NCI-H774 (cell line): ENCODE results near the gene MCUB.

Experiments
- DNase-seq: peaks from one replicate; lab custom pipeline; 2025; lab: John Stamatoyannopoulos, UW

Gene MCUB

DNA sequence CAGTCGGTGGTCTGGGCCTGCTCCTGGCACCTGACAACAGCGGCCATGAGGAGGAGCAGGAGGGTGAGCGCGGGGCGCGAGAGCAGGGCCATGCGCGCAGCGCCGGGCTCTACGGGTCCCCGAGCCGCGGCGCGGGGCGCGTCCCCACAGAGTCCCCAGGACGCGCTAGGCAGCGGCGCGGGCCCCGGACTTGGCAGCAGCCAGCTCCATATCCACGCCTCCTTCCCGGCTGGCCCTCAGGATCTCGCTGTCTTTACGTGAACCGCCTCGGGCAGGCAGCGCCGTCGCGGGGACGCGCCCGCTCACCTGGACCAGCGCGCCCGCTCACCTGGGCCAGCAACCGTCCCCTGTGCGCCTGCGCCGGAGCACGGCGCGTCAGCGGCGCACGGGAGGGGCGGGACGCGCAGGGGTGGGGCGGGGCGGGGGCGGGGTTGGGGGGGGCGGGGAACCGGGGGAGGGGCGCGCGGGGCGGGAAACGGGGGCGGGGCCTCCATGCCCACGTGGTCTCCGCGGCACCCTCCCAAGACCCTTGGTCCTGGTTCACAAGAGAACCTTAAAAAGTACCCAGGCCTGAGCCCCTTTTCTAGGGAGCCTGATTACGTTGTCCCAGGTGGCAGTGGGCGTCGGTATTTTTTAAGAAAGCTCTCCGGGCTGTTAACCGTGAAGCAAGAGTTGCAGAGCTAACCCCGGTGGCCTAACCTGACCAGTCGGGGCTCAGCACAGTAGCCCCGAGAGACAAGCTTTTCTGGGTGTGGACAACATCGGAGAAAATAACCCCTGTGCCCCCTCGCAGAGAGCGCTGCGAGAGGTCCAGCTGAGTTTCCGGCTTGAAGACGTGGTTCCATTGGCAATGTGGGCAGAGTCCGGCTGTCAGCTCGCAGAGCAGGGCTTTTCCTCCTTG is 169.9 kb downstream of the MCUB start, which contains the start of gene PLA2G12A:
Gene PLA2G12A, minus strand, starts transcription at position 353 of the 901 bp plus-strand sequence. Its CDS starts 261 bp downstream, at position 92.
- peak; percentile 66 for DNase-seq

DNA sequence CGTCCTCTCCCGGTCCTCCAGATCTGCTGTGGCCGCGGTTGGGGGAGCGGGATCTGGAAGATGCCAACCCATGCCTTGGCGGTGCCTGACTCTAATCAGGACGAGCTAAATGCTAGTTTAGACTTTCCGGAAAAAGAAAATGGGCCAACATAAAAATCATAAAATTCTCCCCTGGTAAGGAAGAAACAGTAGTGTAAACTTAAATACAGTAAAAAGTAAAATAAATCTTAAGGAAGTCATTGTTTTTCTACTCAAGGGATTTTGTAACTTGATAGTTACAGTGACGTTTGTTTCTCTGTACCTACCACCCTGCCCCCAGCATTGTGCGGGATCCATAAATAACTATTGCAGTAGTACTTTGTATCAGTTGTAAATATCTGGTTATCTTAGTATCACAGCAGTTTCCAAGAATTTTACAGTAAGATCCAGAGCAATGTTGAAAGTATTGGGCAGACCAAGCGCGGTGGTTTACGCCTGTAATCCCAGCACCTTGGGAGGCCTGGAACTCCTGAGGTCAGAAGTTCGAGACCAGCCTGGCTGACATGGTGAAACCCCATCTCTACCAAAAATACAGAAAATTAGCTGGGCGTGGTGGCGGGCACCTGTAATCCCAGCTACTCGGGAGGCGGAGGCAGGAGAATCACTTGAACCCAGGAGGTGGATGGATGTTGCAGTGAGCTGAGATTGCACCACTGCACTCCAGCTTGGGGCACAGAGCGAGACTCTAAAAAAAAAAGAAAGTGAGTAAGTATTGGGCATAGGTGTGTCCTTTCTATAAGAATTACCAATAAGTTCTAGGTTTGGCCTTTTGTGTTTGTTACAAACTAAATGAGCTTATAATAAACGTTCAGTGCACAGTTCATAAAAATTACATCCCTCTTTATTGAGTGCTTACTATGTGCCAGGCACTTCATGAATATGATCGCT is 170.8 kb downstream of the MCUB start:
- no peak for DNase-seq

DNA sequence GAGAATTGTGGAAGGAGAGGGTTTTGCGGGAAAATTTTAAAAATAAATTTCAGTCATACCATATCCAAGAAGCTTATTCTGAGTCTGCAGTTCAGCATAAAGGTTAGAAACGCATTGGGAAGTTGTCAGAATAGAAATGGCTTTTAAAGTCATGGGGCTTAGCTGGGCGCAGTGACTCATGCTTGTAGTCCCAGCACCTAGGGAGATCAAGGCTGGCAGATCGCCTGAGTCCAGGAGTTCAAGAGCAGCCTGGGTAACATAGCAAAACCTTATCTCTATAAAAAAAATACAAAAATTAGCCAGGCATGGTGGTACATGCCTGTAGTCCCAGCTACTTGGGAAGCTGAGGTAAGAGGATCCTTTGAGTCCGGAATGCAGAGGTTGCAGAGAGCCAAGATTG is 173.7 kb downstream of the MCUB start:
- DNase-seq, result no peak

DNA sequence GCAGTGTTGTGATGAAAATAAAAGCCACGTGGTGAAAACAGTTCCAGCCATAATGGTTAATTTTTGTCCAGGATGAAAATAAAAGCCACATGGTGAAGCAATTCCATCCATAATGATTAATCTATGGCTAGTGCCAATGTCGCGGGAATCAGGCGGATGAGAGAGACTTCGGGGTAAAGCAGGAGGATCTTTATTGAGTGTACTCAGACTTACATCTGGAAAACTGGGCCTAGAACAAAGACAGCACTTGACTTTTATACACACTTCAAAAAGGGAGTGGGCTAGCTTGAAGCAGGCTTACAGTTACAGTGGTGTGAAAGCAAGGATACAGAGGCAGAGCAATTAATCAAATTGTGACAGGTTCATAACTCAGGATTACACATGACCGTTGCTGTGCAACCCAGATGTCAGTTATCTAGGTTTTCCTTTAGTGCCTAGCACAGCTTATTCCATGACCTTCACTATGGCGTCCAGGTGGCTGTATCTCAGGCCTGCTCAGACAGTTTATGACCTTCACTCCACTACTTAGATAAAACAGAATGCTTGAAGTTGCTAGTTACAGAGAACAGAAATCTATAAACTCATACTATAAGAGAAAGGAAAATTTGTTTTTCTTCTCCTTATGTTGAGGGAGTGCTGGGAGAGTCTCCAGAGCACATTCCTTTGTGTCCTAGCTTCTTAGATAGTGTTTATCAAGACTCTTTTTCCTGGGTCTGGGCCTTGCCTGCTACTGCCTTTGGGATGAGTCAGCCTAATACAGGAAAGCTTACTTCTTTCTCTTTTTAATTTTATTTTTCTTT is 175.7 kb downstream of the MCUB start:
- DNase-seq, result no peak
